Common myeloid progenitor, CD34-positive (primary cell): Measurements from ENCODE around the gene SEMA3C.

Experiments
- CTCF ChIA-PET: fragments of 350-600 bp; sonication (Branson Sonifier 250); formaldehyde crosslinking; loops from one replicate; lab custom pipeline; 2021; ENCODE audit warnings: antibody characterized with exemption; lab: Charles Lee
- POLR2A ChIA-PET: fragments of 350-600 bp; sonication (Branson Sonifier 250); formaldehyde crosslinking; loops from one replicate; lab custom pipeline; 2021; ENCODE audit warnings: antibody characterized with exemption; lab: Charles Lee
- DNase-seq, 3 donors: peaks; one replicate each; pipeline versions ENCODE4 v3.0.0 to v3.0.0-alpha.2; 2013
- H3K27ac ChIP-seq, 2 experiments: 1 replicate in 1 of 2; 2 replicates in 1 of 2; pipeline ENCODE4 v1.7.0; 2013; ENCODE audit warnings: inconsistent platforms in 2 of 2, low read length in 2 of 2, mild to moderate bottlenecking in 2 of 2, low read depth in 1 of 2, moderate library complexity in 1 of 2; ENCODE audit not compliant: severe bottlenecking in 2 of 2, insufficient read depth in 1 of 2, poor library complexity in 1 of 2
- H3K27me3 ChIP-seq, 5 experiments: replicated peaks in 2 of 5; 1 replicate in 3 of 5; 2 replicates in 2 of 5; pipeline versions ENCODE4 v1.6.1 to v1.7.0; 2013; ENCODE audit warnings: low read length in 4 of 5, mild to moderate bottlenecking in 2 of 5, moderate library complexity in 2 of 5, inconsistent platforms in 1 of 5; ENCODE audit not compliant: insufficient read depth in 5 of 5, control insufficient read depth in 4 of 5
- H3K36me3 ChIP-seq, 4 experiments: 1 replicate in 2 of 4; 2 replicates in 2 of 4; pipeline versions ENCODE4 v1.6.1 to v1.7.0; 2013; ENCODE audit warnings: low read length in 3 of 4, control low read depth in 1 of 4, mild to moderate bottlenecking in 1 of 4; ENCODE audit not compliant: control insufficient read depth in 4 of 4, insufficient read depth in 4 of 4
- H3K4me1 ChIP-seq, 4 experiments: 1 replicate in 3 of 4; 2 replicates in 1 of 4; pipeline versions ENCODE4 v1.6.1 to v1.7.1; 2013; ENCODE audit warnings: low read length in 3 of 4, mild to moderate bottlenecking in 3 of 4, control low read depth in 1 of 4, inconsistent platforms in 1 of 4, moderate library complexity in 1 of 4; ENCODE audit not compliant: control insufficient read depth in 4 of 4, insufficient read depth in 4 of 4; ENCODE audit errors: control extremely low read depth in 1 of 4
- H3K4me3 ChIP-seq, 7 experiments: 1 replicate in 4 of 7; 2 replicates in 3 of 7; pipeline versions ENCODE4 v1.5.1 to v1.7.0; 2013; ENCODE audit warnings: mild to moderate bottlenecking in 7 of 7, low read length in 6 of 7, moderate library complexity in 6 of 7, inconsistent platforms in 2 of 7, low read depth in 2 of 7, control low read depth in 1 of 7; ENCODE audit not compliant: insufficient read depth in 4 of 7, control insufficient read depth in 1 of 7; ENCODE audit errors: extremely low read depth in 1 of 7
- H3K9me3 ChIP-seq, 5 experiments: 1 replicate in 4 of 5; 2 replicates in 1 of 5; pipeline versions ENCODE4 v1.6.1 to v1.7.1; 2013; ENCODE audit warnings: low read length in 4 of 5, mild to moderate bottlenecking in 2 of 5, inconsistent platforms in 1 of 5, low read depth in 1 of 5, moderate library complexity in 1 of 5; ENCODE audit not compliant: control insufficient read depth in 4 of 5, insufficient read depth in 2 of 5; ENCODE audit errors: control extremely low read depth in 1 of 5
- WGBS: methylation state at CpG from one replicate; pipeline ENCODE4 v1.1.5; 2013; ENCODE audit not compliant: insufficient coverage; 5-methylcytosine and 5-hydroxymethylcytosine counted together

Gene SEMA3C

DNA sequence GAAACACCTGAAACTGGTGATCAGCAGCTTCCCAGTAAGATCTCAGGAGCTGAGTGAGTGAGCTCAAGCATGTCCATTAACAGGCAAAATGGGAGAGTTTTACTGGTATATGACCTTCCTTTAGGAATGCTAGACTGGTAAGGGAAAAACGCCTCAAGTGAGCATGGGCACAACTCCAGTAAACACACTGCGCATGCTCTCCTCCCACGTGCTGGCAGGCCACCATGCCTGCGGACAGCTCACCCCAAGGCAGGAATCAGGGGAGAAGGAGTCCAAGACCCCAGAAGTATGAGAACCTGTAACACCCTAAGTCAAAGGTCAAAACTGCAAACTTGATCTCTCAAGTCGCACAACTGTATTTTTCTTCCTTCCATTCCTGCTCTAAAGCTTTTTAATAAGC lies 152.1 kb downstream of the SEMA3C start:
- WGBS: 96% methylated on average over 4 of the region's 5 CpGs
- H3K27ac ChIP-seq: no peak overlapping the region
- peaks cover 0 to 3% (median 0%) of the 10 kb centered on the region in 4 experiments for H3K36me3 ChIP-seq
- ChIA-PET POLR2A (no interaction called here), CTCF (no interaction called here)
- no peaks in the 10 kb centered on the region for H3K4me1 ChIP-seq
- no peak overlapping the region for H3K4me3 ChIP-seq
- H3K27me3 ChIP-seq: no peaks in the 10 kb centered on the region
- no peak for DNase-seq
- no peaks in the 10 kb centered on the region for H3K9me3 ChIP-seq

DNA sequence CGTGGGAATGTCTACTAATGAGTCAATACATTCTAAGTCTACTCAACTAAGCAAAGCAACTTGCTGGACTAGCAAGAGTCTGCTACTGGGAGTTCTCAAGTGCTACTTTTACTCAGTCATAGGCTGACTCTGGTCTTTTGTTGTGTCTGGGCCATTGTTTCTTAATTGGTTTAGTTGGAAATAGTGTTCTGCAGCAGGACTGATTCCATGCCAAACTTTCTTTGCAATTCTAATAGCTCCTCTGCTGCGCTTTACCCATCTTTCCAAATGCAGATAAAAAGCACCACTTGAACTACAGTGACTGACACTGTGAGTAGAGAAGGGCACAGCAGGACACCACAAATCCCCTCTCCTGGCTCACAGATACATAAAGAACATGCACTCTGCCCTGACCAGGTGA lies 154.7 kb downstream of the SEMA3C start:
- Histone ChIP-seq H3K4me3 (no peak overlapping the region), H3K9me3 (no peaks in the 10 kb centered on the region), H3K36me3 (peaks cover 0 to 3% (median 0%) of the 10 kb centered on the region in 4 experiments), H3K27ac (no peak overlapping the region), H3K4me1 (no peaks in the 10 kb centered on the region), H3K27me3 (no peaks in the 10 kb centered on the region)
- no peak for DNase-seq
- 100% methylated on average over 2 of the region's 2 CpGs for whole genome bisulfite sequencing
- POLR2A ChIA-PET: no interaction called here
- CTCF ChIA-PET: no interaction called here

DNA sequence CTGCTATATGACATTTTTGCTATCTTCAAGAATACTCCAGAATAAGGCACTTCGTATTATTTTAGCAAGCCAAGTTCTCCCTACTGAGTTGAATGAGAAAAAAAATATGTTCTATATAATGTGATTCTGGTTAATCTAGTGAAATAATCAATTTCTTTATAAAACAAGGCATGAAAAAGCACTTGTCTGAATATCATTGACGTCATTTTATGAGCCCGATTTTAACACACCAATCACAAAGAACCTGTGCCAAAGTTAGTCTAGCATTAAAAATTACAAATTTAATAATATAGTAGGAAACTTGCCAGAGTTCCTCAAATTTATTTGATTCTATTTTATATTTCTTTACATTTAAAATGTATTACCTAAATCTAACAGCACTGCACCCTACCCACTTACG lies 155.1 kb downstream of the SEMA3C start:
- no peak for DNase-seq
- 100% methylated on average over 1 of the region's 4 CpGs for WGBS
- POLR2A ChIA-PET: no interaction called here
- CTCF ChIA-PET: no interaction called here
- H3K4me1 ChIP-seq: no peaks in the 10 kb centered on the region
- H3K4me3 ChIP-seq: no peak overlapping the region
- H3K36me3 ChIP-seq: peaks cover 0 to 3% (median 0%) of the 10 kb centered on the region in 4 experiments
- H3K27me3 ChIP-seq: no peaks in the 10 kb centered on the region
- H3K27ac ChIP-seq: no peak overlapping the region
- H3K9me3 ChIP-seq: no peaks in the 10 kb centered on the region

DNA sequence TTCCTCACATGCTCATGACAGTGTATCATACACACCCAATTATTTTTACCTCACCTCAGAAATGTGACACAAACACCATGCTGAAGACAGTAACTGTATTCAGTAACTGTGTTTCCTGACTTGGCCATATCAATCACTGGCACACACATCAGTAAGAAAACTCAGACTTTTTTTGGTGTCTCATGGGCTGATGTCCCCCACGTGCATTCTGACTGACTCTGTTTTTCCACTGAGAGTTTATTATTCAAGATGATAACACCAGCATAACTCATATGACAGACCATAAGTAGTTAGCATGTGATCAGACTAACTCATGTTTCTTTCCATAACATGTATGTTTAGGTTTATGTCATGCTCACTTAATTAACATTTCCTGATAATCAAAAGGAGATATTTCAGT lies 155.6 kb downstream of the SEMA3C start:
- no peaks in the 10 kb centered on the region for H3K27me3 ChIP-seq
- ChIA-PET POLR2A (no interaction called here), CTCF (no interaction called here)
- H3K27ac ChIP-seq: no peak overlapping the region
- no CpG with 5 or more reads among the region's 1 CpG for WGBS
- no peaks in the 10 kb centered on the region for H3K9me3 ChIP-seq
- no peak for DNase-seq
- no peak overlapping the region for H3K4me3 ChIP-seq
- peaks cover 0 to 3% (median 0%) of the 10 kb centered on the region in 4 experiments for H3K36me3 ChIP-seq
- no peaks in the 10 kb centered on the region for H3K4me1 ChIP-seq

DNA sequence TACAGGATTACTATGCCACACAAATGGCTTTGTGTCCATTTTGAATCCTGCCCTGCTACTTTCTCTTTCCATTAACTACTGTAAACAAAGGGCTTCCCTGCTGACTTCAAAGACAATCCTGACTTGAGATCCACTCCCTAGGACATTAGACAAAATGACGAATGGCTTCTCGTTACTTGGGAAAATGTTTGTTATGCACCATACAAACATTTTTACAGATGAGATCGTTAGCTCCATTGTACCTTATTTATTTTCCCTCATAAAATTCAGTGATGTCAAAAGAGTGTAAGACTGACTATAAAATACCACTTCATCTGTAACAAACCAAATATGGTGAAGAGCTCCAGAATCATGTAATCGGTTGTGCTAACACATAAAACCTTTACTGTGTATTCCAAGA lies 158.6 kb downstream of the SEMA3C start:
- Histone ChIP-seq H3K27ac (no peak overlapping the region), H3K36me3 (peaks cover 0 to 3% (median 0%) of the 10 kb centered on the region in 4 experiments), H3K9me3 (no peaks in the 10 kb centered on the region), H3K4me3 (no peak overlapping the region), H3K4me1 (no peaks in the 10 kb centered on the region), H3K27me3 (no peaks in the 10 kb centered on the region)
- ChIA-PET CTCF (no interaction called here), POLR2A (no interaction called here)
- WGBS: 100% methylated on average over 3 of the region's 4 CpGs
- no peak for DNase-seq

DNA sequence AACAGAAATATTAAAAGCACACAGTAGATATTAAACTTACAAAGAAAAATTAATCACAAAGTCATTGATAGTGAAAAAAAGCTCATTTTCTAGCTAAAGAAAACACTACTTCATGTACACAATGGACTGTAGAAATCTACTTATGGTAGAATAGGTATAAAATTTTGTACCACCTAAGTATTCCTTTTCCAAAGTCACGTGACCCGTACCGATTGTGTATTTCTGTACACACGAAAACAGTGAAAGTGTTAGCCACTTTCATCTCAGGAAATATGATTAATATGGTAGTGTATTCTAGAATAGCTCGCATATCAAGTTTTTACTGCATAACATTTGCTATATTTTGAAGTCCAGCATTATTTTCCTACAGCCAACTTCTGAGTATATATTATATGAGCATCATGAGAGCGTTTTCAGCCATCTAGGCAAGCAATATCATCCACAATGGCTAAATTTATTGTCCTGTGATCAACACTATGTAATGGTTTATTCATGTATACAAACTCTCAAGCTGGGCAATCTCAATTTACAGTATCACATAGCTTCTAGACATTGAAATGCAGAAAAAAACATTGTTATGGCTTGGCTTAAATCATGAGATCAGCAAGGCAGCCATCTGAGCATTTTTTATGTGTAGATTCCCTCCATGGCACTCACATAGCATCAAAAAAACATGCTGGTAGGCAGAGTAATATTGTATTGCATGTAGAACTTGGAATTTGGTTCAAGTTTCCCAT lies 165.7 kb downstream of the SEMA3C start:
- Histone ChIP-seq H3K4me3 (no peak overlapping the region), H3K9me3 (no peaks in the 10 kb centered on the region), H3K27me3 (no peaks in the 10 kb centered on the region), H3K36me3 (no peaks in the 10 kb centered on the region), H3K4me1 (no peaks in the 10 kb centered on the region), H3K27ac (no peak overlapping the region)
- no CpG with 5 or more reads among the region's 6 CpGs for WGBS
- ChIA-PET CTCF (no interaction called here), POLR2A (no interaction called here)
- DNase-seq: no peak

DNA sequence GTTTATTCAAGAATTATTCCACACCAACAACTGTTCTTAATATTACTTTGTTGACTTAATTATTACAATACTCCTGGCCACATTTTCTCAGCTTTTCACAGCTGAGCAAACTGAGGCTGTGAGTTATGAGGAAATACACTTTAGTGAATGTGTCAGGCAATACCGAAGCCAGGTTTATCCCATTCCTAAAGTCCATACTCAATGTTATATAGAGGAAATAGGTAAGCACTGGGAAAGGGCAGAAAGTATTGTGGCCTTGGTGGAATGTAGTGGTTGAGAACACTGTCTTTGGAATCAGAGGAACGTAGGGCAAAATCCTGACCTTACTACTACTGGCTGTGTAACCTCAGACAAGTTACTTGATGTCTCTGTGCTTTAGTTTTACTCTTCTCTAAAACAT lies 169.6 kb downstream of the SEMA3C start:
- DNase-seq: no peak
- CTCF ChIA-PET: no interaction called here
- no peak overlapping the region for H3K27ac ChIP-seq
- peaks cover 0 to 2% (median 0%) of the 10 kb centered on the region in 4 experiments for H3K36me3 ChIP-seq
- H3K4me1 ChIP-seq: no peaks in the 10 kb centered on the region
- WGBS: no CpG with 5 or more reads among the region's 2 CpGs
- POLR2A ChIA-PET: no interaction called here
- H3K9me3 ChIP-seq: no peaks in the 10 kb centered on the region
- H3K27me3 ChIP-seq: no peaks in the 10 kb centered on the region
- H3K4me3 ChIP-seq: no peak overlapping the region
